Stimulated activated naive CD4-positive, alpha-beta T cell (primary cell): ENCODE results near the gene CEACAM21.

ENCODE experiments used
- DNase-seq, 6 experiments: peaks; one replicate each; lab custom pipeline; 2025; lab: John Stamatoyannopoulos, UW

The CEACAM21 gene

GRCh38 chr19:41575998-41576397, at the start of gene CEACAM21:
TSS of gene CEACAM21 (plus strand) at chr19:41576166. CDS start at chr19:41576275, 109 bp downstream.
- peak in 5 of 6 experiments; percentile 9 to 40 (median 30) for DNase-seq

GRCh38 chr19:41527089-41527488, 48.9 kb upstream of the CEACAM21 start:
- DNase-seq, result no peak

GRCh38 chr19:41528106-41528505, 47.9 kb upstream of the CEACAM21 start:
- no peak for DNase-seq

DNA sequence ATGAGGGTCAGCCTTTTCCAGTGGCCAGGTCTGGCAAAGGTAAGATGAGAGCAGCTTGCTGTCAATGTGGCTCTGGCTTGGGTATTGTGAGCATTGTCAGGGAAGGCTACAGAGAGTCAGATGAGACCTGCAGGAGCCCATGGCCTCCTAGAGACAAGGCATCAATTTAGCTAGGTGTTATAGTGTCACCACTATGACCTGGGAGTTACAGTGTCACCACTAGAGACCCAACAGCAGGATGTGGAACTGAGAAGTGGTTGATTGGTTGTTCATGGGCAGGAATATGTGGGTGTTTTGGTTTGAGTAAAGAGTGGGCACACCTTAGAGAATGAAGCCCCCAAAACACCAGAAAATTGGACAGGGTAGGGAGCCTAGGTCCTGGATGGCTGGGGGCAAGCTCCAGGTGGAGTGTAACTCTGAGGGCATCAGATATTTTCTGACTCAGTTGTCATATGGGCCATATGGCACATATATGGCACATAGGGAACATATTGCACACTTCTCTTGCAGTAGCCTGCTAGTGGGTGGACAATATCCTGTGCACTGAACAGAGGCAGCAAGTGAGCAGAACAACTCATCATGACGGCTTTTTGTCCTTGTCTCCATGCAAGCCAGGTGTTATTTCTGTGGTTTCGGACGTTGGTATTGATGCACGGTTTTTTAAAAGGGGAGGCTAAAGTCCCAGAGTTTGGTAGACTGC, 46.3 kb upstream of the CEACAM21 start:
- peak in 1 of 6 experiments; percentile 3 for DNase-seq

- no peak for DNase-seq
These were observed 45.8 kb upstream of the CEACAM21 start for GRCh38 chr19:41530184-41530534.

GRCh38 chr19:41530761-41531301, 45.1 kb upstream of the CEACAM21 start:
- peak in 4 of 6 experiments; percentile 31 to 73 (median 36) for DNase-seq

DNA sequence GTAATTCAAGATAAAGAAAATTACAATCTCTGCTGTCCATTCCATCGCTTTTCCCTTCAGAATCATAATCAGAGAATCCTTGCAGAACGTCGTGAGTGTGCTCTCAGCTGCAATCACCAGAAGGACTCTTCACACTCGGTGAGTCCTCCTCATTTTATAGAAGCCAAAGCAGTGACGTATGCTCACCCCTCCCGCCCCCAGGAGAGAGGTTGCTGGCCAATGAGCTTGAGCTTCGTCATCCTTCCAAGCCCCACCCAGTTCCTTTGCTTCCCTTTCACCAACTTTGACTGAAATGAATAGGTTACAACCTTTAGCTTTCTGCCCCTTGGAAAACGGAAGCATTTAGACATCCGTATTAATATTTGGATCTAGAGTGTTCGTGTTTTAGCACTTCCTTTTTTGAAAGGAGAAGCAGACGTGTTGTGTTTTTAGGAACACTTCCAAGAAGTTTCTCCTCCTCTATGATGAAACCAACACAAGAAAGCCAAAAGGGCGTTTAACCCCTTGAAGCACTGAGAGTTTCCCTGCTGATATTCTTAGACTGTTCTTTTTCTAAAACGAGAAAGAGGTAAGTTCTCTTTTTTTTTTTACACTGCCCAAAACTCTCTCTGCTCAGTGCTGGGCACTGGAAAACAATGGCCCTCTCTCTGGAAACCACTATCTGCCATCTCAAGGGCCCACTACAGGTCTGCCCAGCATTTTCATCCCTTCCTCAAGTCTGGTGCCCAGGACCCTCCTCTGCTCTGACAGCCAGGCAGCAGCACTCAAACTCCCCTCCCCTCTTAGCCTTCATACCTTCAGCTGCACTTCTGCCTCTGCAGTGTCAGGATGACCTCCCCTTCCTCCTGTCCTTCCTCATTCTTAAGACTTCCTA, 44.3 kb upstream of the CEACAM21 start:
- peak; percentile 73 to 93 (median 90) for DNase-seq

DNA sequence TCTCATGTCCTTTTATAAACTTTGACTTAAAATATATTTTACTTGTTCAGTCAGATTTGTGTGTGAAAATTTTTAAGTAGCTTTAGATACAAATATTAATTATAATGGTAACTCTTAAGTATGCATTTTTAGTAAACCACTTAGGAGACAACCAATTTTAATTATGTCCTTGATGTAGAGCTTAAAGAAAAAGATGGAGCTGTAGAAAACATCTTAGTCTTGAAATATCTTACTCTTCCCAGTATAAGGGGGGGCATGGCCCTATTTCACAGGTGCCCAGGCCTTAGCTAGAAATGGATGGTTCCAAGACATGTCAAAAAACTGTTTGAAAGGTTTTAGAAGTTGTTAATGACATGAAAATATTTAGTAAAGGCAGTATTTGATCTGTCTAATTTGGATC, 43.4 kb upstream of the CEACAM21 start:
- no peak for DNase-seq

- peak in 1 of 6 experiments; percentile 3 for DNase-seq
These were observed 42.2 kb upstream of the CEACAM21 start for GRCh38 chr19:41533671-41534215.

GRCh38 chr19:41535029-41535622, 40.8 kb upstream of the CEACAM21 start:
- DNase-seq, result no peak

DNA sequence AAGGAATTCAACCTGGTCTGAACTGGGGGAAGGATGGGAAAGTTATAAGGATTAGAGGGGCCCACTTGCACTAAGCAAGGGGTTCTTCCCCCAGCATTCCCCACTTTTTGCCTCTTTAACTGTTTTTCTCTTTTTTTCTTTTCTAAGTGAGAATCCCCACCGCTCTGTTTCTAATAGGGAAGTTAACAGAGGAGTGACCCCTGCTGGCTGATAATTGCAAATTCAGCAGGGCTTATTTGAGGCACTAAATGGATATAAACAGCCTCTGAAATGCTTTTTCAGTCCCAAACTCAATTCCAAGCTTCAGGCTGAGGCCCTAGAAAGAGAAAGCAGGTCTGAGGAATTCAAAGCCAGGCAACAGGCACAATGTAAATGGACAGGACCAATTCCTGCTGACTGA, 38.2 kb upstream of the CEACAM21 start:
- peak in 2 of 6 experiments; percentile 9 to 43 for DNase-seq

GRCh38 chr19:41540041-41540695, 35.8 kb upstream of the CEACAM21 start:
- no peak for DNase-seq

GRCh38 chr19:41541990-41542584, 33.9 kb upstream of the CEACAM21 start:
- peak; percentile 38 to 72 (median 64) for DNase-seq

GRCh38 chr19:41542622-41543021, 33.3 kb upstream of the CEACAM21 start:
- no peak for DNase-seq

DNA sequence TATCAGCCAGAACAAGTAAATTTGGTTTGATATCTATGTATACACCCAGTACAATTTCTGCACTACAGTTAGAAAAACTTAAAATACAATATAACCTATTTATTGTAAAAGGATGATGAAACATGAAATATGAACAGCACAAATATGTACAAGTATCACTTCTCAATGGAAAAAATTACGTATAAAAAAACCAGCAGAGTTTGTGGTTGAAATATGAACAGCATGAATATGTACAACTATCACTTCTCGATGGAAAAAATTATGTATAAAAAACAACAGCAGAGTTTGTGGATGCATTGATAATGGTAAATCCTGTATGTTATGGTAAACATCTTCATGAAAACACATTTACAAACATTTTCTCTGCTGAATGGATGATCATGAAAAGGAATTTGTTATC, 32.4 kb upstream of the CEACAM21 start:
- DNase-seq, result no peak

GRCh38 chr19:41545547-41545946, 30.4 kb upstream of the CEACAM21 start:
- peak in 2 of 6 experiments; percentile 20 to 23 for DNase-seq

GRCh38 chr19:41546386-41546789, 29.6 kb upstream of the CEACAM21 start:
- peak in 3 of 6 experiments; percentile 21 to 50 (median 42) for DNase-seq

DNA sequence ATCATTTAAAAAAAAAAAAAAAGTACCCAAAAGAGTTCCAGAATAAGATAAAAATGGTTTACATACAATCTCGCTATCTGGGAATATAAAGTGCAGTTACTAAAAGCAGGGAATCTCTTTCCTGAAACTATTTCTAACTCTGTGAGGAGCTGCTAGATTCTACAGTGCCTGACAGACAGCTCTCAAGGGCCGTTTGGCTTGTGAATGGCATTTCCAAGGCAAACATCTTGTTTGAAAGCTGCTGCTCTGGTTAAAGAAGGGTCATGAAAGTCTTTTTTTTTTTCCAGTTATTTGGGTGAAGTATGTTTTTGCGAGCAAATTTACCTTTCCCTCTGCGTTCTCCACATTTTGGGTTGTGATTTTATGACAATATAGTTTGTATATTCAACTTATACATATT, 29.0 kb upstream of the CEACAM21 start:
- no peak for DNase-seq

- no peak for DNase-seq
These were observed 28.4 kb upstream of the CEACAM21 start for GRCh38 chr19:41547569-41547968.

GRCh38 chr19:41548047-41548446, 27.9 kb upstream of the CEACAM21 start:
- DNase-seq, result no peak
